Smooth muscle cell (in vitro differentiated cells): Measurements from ENCODE around the gene UXS1. TPM values are rescaled to one million over a fixed set of nuclear protein-coding genes. Genes with fewer than 3 reads are reported as not detected.

ENCODE experiments used
- DNase-seq: peaks from one replicate; lab custom pipeline; 2025; ENCODE audit not compliant: unreplicated experiment; lab: John Stamatoyannopoulos, UW
- H2AFZ ChIP-seq: fragments of 200-600 bp; sonication (generic); 2 replicates; pipeline ENCODE4 v1.6.0; 2016; ENCODE audit warnings: antibody characterized with exemption, low read depth, mild to moderate bottlenecking
- H3F3A ChIP-seq: fragments of 200-600 bp; sonication (generic); 2 replicates; pipeline ENCODE4 v1.6.0; 2017; ENCODE audit warnings: antibody characterized with exemption, low read depth
- H3K27ac ChIP-seq: fragments of 200-600 bp; sonication (generic); 2 replicates; pipeline ENCODE4 v1.5.1; 2016; ENCODE audit warnings: low read depth, mild to moderate bottlenecking
- H3K27me3 ChIP-seq: fragments of 200-600 bp; sonication (generic); 2 replicates; pipeline ENCODE4 v1.6.1; 2016; ENCODE audit warnings: low read depth, mild to moderate bottlenecking
- H3K36me3 ChIP-seq: fragments of 200-600 bp; sonication (generic); 2 replicates; pipeline ENCODE4 v1.5.1; 2016; ENCODE audit warnings: low read depth
- H3K4me1 ChIP-seq: fragments of 200-600 bp; sonication (generic); 2 replicates; pipeline ENCODE4 v1.5.1; 2016; ENCODE audit warnings: low read depth
- H3K4me2 ChIP-seq: fragments of 200-600 bp; sonication (generic); 2 replicates; pipeline ENCODE4 v1.6.0; 2016; ENCODE audit warnings: mild to moderate bottlenecking
- H3K4me3 ChIP-seq: fragments of 200-600 bp; sonication (generic); 2 replicates; pipeline ENCODE4 v1.5.1; 2016; ENCODE audit warnings: mild to moderate bottlenecking
- H3K79me2 ChIP-seq: fragments of 200-600 bp; sonication (generic); 2 replicates; pipeline ENCODE4 v1.6.0; 2016; ENCODE audit warnings: low read depth, mild to moderate bottlenecking
- H3K9ac ChIP-seq: fragments of 200-600 bp; sonication (generic); 2 replicates; pipeline ENCODE4 v1.6.0; 2016; ENCODE audit warnings: low read depth
- H3K9me3 ChIP-seq: fragments of 200-600 bp; sonication (generic); replicated peaks from 2 replicates; pipeline ENCODE4 v1.5.1; 2016; ENCODE audit warnings: low read depth
- H4K20me1 ChIP-seq: fragments of 200-600 bp; sonication (generic); 2 replicates; pipeline ENCODE4 v1.6.0; 2016; ENCODE audit warnings: low read depth
- CTCF ChIP-seq: fragments of 200-600 bp; sonication (generic); IDR thresholded peaks from 2 replicates; pipeline ENCODE4 v1.5.1; 2017; ENCODE audit warnings: borderline replicate concordance, mild to moderate bottlenecking, antibody characterized with exemption; ENCODE audit not compliant: insufficient read depth, poor library complexity, severe bottlenecking
- WGBS: methylation state at CpG from one replicate; pipeline ENCODE4 v1.1.7; 2016; ENCODE audit warnings: low lambda C conversion rate; 5-methylcytosine and 5-hydroxymethylcytosine counted together
- polyA plus RNA-seq: library from polyadenylated mRNA; unstranded; fragments of >200 nt; fragmentation: Nextera tagmentation; extraction: Ambion mirVana; gene quantifications from 2 replicates; pipeline ENCODE4 v1.2.1, GENCODE V29; 2016
- total RNA-seq: library from RNA; depleted of rRNA; stranded (reverse); fragments of >200 nt; gene quantifications from 2 replicates; pipeline ENCODE4 v1.2.3, GENCODE V29; 2014

Gene UXS1
- total and polyA plus RNA-seq, 2 experiments from 2014 or later, result 22.2 to 33.5 TPM

- Histone ChIP-seq H2AFZ (no peak overlapping the region), H3K36me3 (no peaks in the 10 kb centered on the region), H3K79me2 (no peaks in the 10 kb centered on the region), H3K4me2 (no peak overlapping the region), H3F3A (no peaks in the 10 kb centered on the region), H3K27me3 (no peaks in the 10 kb centered on the region), H3K4me3 (no peak overlapping the region), H3K4me1 (peaks cover 5% of the 10 kb centered on the region), H3K9ac (no peak overlapping the region), H3K27ac (no peak overlapping the region), H4K20me1 (peaks cover 8% of the 10 kb centered on the region), H3K9me3 (no peaks in the 10 kb centered on the region)
- TF ChIP-seq CTCF, result no peak
- WGBS, result 85% methylated on average over 31 of the region's 31 CpGs
- no peak for DNase-seq
Observed at GRCh38 chr2:106159866-106160785, 34.0 kb downstream of the UXS1 start.

GRCh38 chr2:106158871-106159270 is 35.2 kb downstream of the UXS1 start:
- no peak for DNase-seq
- Histone ChIP-seq H3K27me3 (no peaks in the 10 kb centered on the region), H4K20me1 (peaks cover 3% of the 10 kb centered on the region), H3F3A (no peaks in the 10 kb centered on the region), H3K4me3 (no peak overlapping the region), H3K36me3 (no peaks in the 10 kb centered on the region), H3K27ac (no peak overlapping the region), H2AFZ (no peak overlapping the region), H3K9ac (no peak overlapping the region), H3K9me3 (no peaks in the 10 kb centered on the region), H3K4me2 (no peak overlapping the region), H3K79me2 (no peaks in the 10 kb centered on the region), H3K4me1 (no peaks in the 10 kb centered on the region)
- WGBS, result 83% methylated on average over 10 of the region's 10 CpGs
- no peak for TF ChIP-seq CTCF

DNA sequence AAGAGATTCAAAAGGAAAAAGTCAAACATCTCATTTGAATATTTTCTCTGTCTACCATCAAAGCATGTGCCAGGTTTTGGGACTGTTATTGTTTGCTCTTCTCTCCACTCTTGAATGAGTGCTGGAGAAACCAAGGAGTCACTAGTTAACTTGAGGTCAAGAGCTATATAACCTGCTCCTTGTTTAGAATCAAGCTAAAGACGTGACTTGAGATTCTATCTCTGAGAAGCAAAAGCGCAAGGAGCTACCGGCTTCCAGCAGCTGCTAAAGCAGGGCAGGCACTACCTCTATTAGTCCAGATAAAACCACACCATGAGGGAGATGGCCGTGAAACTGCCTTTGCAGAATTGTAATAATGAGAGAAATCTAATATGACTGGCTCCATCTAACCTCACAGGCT is 36.0 kb downstream of the UXS1 start:
- whole genome bisulfite sequencing, result 88% methylated on average over 4 of the region's 4 CpGs
- Histone ChIP-seq H3K4me1 (no peaks in the 10 kb centered on the region), H3F3A (no peaks in the 10 kb centered on the region), H3K9ac (no peak overlapping the region), H3K36me3 (no peaks in the 10 kb centered on the region), H3K9me3 (no peaks in the 10 kb centered on the region), H4K20me1 (no peaks in the 10 kb centered on the region), H3K27me3 (no peaks in the 10 kb centered on the region), H2AFZ (no peak overlapping the region), H3K4me2 (no peak overlapping the region), H3K79me2 (no peaks in the 10 kb centered on the region), H3K4me3 (no peak overlapping the region), H3K27ac (no peak overlapping the region)
- no peak for DNase-seq
- no peak for TF ChIP-seq CTCF

DNA sequence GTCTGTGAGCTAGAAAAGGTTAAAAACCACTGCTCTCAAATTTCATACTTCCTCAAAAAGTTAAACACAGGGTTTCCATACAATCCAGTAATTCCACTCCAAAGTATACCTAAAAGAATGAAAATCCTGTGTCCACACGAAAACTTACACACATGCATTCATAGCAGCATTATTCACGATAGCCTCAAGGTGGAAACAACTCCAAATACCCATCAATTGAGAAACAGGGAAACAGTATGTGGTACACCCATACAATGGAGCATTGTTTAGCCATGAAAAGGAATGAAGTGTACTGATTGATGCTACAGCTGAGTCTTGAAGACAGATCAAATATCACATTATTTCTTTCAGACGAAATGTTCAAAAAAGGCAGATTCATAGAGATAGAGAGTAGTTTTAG is 36.7 kb downstream of the UXS1 start:
- no peak overlapping the region for H3K27ac ChIP-seq
- H4K20me1 ChIP-seq, result no peaks in the 10 kb centered on the region
- no peaks in the 10 kb centered on the region for H3K79me2 ChIP-seq
- H3K27me3 ChIP-seq, result no peaks in the 10 kb centered on the region
- no peaks in the 10 kb centered on the region for H3K9me3 ChIP-seq
- H3F3A ChIP-seq, result no peaks in the 10 kb centered on the region
- no peaks in the 10 kb centered on the region for H3K36me3 ChIP-seq
- 89% methylated on average over 3 of the region's 3 CpGs for WGBS
- TF ChIP-seq CTCF, result no peak
- no peak for DNase-seq
- H3K4me3 ChIP-seq, result no peak overlapping the region
- no peak overlapping the region for H3K9ac ChIP-seq
- H3K4me1 ChIP-seq, result no peaks in the 10 kb centered on the region
- no peak overlapping the region for H3K4me2 ChIP-seq
- H2AFZ ChIP-seq, result no peak overlapping the region
